HepG2 (cell line): ENCODE measurements around the gene ITGB7. TPM values are rescaled to one million over a fixed set of nuclear protein-coding genes. Genes with fewer than 3 reads are reported as not detected.

Experiments
- ATAC-seq: fragments of 200-7000 bp; cut with Tn5 transposase; 3 replicates; pipeline ENCODE4 v1.9.1; 2020; ENCODE audit warnings: mild to moderate bottlenecking, moderate library complexity
- BruUV-seq: library from RNA; stranded (reverse); fragments of 400-500 nt; replicated peaks from 2 replicates; lab custom pipeline; 2021; lab: Mats Ljungman, UMichigan
- CTCF ChIA-PET: fragments of 300-600 bp; formaldehyde crosslinking; extraction: SDS; loops from one replicate; lab custom pipeline; 2021; ENCODE audit warnings: low total read pairs, inconsistent platforms, low intra/inter-chr PET ratio; lab: Yijun Ruan, JAX
- POLR2A ChIA-PET: fragments of 350-600 bp; sonication (Branson Sonifier 250); formaldehyde crosslinking; loops from one replicate; lab custom pipeline; 2020; ENCODE audit warnings: antibody characterized with exemption, inconsistent platforms; lab: Yijun Ruan, JAX
- DNase-seq: peaks from one replicate; pipeline ENCODE4 v3.0.0-alpha.2; 2015; ENCODE audit warnings: low spot score
- FAIRE-seq: peaks from 3 replicates; lab custom pipeline; 2011; peaks lifted over from hg19 to GRCh38; lab: Jason Lieb, UNC
- H2AFZ ChIP-seq: one replicate; pipeline ENCODE4 v1.6.1; 2011; ENCODE audit warnings: low read length, inconsistent platforms
- H3K27ac ChIP-seq: fragments of 300-600 bp; 3 replicates; pipeline ENCODE4 v1.8.0; 2011; ENCODE audit warnings: mixed run types, mild to moderate bottlenecking, mixed read lengths, low read length, inconsistent platforms; ENCODE audit not compliant: insufficient read depth; ENCODE audit errors: extremely low read length
- H3K27me3 ChIP-seq, 2 experiments: fragments of 200-600 bp in 1 of 2; 2 replicates in 1 of 2; 3 replicates in 1 of 2; pipeline versions ENCODE4 v1.6.0 to v1.8.0; 2011; ENCODE audit warnings: low read length in 2 of 2, mild to moderate bottlenecking in 2 of 2, moderate library complexity in 2 of 2, inconsistent platforms in 1 of 2; ENCODE audit not compliant: insufficient read depth in 2 of 2, control insufficient read depth in 1 of 2
- H3K36me3 ChIP-seq, 2 experiments: fragments of 200-600 bp in 1 of 2; replicated peaks in 1 of 2; 2 replicates in 1 of 2; 3 replicates in 1 of 2; pipeline versions ENCODE4 v1.5.1 to v1.8.0; 2011; ENCODE audit warnings: low read length in 2 of 2, inconsistent platforms in 1 of 2; ENCODE audit not compliant: insufficient read depth in 2 of 2, control insufficient read depth in 1 of 2
- H3K4me1 ChIP-seq: 2 replicates; pipeline ENCODE4 v1.5.1; 2012; ENCODE audit warnings: low read length, inconsistent platforms; ENCODE audit not compliant: insufficient read depth
- H3K4me2 ChIP-seq: 2 replicates; pipeline ENCODE4 v1.6.0; 2011; ENCODE audit warnings: low read depth, low read length, inconsistent platforms
- H3K4me3 ChIP-seq, 3 experiments: fragments of 200-600 bp in 1 of 3; sonication (generic), shearing (Covaris generic) in 1 of 3; replicated peaks in 1 of 3; 2 replicates each; pipeline ENCODE4 v1.5.1; 2011 to 2016; ENCODE audit warnings: low read length in 3 of 3, inconsistent platforms in 2 of 3, low read depth in 2 of 3, mild to moderate bottlenecking in 2 of 3, control low read depth in 1 of 3, mixed read lengths in 1 of 3; ENCODE audit not compliant: insufficient read depth in 1 of 3
- H3K79me2 ChIP-seq: one replicate; pipeline ENCODE4 v1.6.1; 2011; ENCODE audit warnings: low read length, inconsistent platforms; ENCODE audit not compliant: insufficient read depth
- H3K9ac ChIP-seq: 2 replicates; pipeline ENCODE4 v1.6.0; 2011; ENCODE audit warnings: mild to moderate bottlenecking, low read depth, low read length, inconsistent platforms; ENCODE audit not compliant: insufficient read depth
- H3K9me3 ChIP-seq: 2 replicates; pipeline ENCODE4 v1.5.1; 2012; ENCODE audit warnings: mild to moderate bottlenecking, low read length
- H4K20me1 ChIP-seq: 2 replicates; pipeline ENCODE4 v1.6.0; 2011; ENCODE audit warnings: inconsistent platforms, mild to moderate bottlenecking, low read length, moderate library complexity; ENCODE audit not compliant: insufficient read depth
- ATRX ChIP-seq: sonication (generic); formaldehyde crosslinking; IDR thresholded peaks from 2 replicates; pipeline ENCODE4 v1.4.0; 2020; ENCODE audit warnings: missing genetic modification reagents, borderline replicate concordance
- BRF2 ChIP-seq: sonication (generic); formaldehyde crosslinking; IDR thresholded peaks from 2 replicates; pipeline ENCODE4 v1.8.1; 2022; ENCODE audit warnings: mild to moderate bottlenecking, missing genetic modification reagents
- CREM ChIP-seq, 2 experiments: sonication (generic) in 1 of 2; formaldehyde crosslinking in 1 of 2; IDR thresholded peaks; 2 replicates each; pipeline versions ENCODE4 v1.4.0 to v1.6.1; 2016 to 2020; ENCODE audit warnings: antibody characterized with exemption in 1 of 2, mild to moderate bottlenecking in 1 of 2, missing genetic modification reagents in 1 of 2
- GABPB1 ChIP-seq: IDR thresholded peaks from 2 replicates; pipeline ENCODE4 v1.6.1; 2016; ENCODE audit warnings: mild to moderate bottlenecking, missing genetic modification reagents, moderate library complexity, missing compliant biosample characterization
- GZF1 ChIP-seq: sonication (generic); formaldehyde crosslinking; IDR thresholded peaks from 2 replicates; pipeline ENCODE4 v1.5.1; 2020; ENCODE audit warnings: mild to moderate bottlenecking, missing genetic modification reagents
- HNF4A ChIP-seq: sonication (generic); formaldehyde crosslinking; IDR thresholded peaks from 2 replicates; pipeline ENCODE4 v1.4.0; 2020; ENCODE audit warnings: missing genetic modification reagents
- HNF4G ChIP-seq, 2 experiments: sonication (generic) in 1 of 2; formaldehyde crosslinking in 1 of 2; IDR thresholded peaks; 2 replicates each; pipeline versions ENCODE4 v1.4.0 to v1.6.1; 2011 to 2020; ENCODE audit warnings: borderline replicate concordance in 2 of 2, low read depth in 2 of 2, mild to moderate bottlenecking in 2 of 2, low read length in 1 of 2, missing genetic modification reagents in 1 of 2, moderate library complexity in 1 of 2
- PHF20 ChIP-seq: sonication (generic); formaldehyde crosslinking; IDR thresholded peaks from 2 replicates; pipeline ENCODE4 v1.5.0; 2020; ENCODE audit warnings: mild to moderate bottlenecking, missing genetic modification reagents
- RXRA ChIP-seq: sonication (generic); formaldehyde crosslinking; IDR thresholded peaks from 2 replicates; pipeline ENCODE4 v1.5.1; 2020; ENCODE audit warnings: missing genetic modification reagents
- SALL1 ChIP-seq: sonication (generic); formaldehyde crosslinking; IDR thresholded peaks from 2 replicates; pipeline ENCODE4 v1.8.0; 2022; ENCODE audit warnings: mild to moderate bottlenecking, missing genetic modification reagents
- SAP130 ChIP-seq: IDR thresholded peaks from 2 replicates; pipeline ENCODE4 v1.6.1; 2016; ENCODE audit warnings: low read depth
- TAF15 ChIP-seq: fragments of 200-400 bp; formaldehyde crosslinking; IDR thresholded peaks from one replicate; pipeline ENCODE4 v1.6.1; 2018; ENCODE audit warnings: mild to moderate bottlenecking, low read depth, low read length; ENCODE audit not compliant: poor library complexity, severe bottlenecking
- ZFP91 ChIP-seq: sonication (generic); formaldehyde crosslinking; IDR thresholded peaks from 2 replicates; pipeline ENCODE4 v1.9.0; 2022; ENCODE audit warnings: missing genetic modification reagents, mild to moderate bottlenecking, borderline replicate concordance
- ZNF639 ChIP-seq: conservative IDR thresholded peaks from 2 replicates; pipeline ENCODE4 v1.6.1; 2018; ENCODE audit warnings: missing genetic modification reagents
- WGBS: methylation state at CpG from one replicate; pipeline ENCODE4 v1.1.6; 2017; ENCODE audit warnings: low lambda C conversion rate; 5-methylcytosine and 5-hydroxymethylcytosine counted together
- in situ Hi-C: cut with HindIII; loops from 2 replicates; pipeline ENCODE4 v1.10.0; 2017; ENCODE audit warnings: low pct_unique_long_range_greater_than_20kb; ENCODE audit not compliant: extremely low pct_ligation_motif_present
- intact Hi-C: fragments of 100-400 bp; cut with micrococcal nuclease; formaldehyde crosslinking; loops from one replicate; pipeline ENCODE4 v1.10.0; 2022; ENCODE audit not compliant: unreplicated experiment
- polyA plus RNA-seq, 8 experiments: library from polyadenylated mRNA; depleted of rRNA in 3 of 8; stranded (reverse) in 7 of 8; unstranded in 1 of 8; fragments of >200 nt; fragmentation: Illumina TruSeq in 4 of 8; extraction: Trizol in 4 of 8; gene quantifications; 2 replicates each; pipeline versions ENCODE4 v1.2.1 to v1.2.3, GENCODE V29; 2011 to 2016; ENCODE audit warnings: low read depth in 4 of 8, missing spikeins in 1 of 8, mixed read lengths in 1 of 8; ENCODE audit not compliant: insufficient read depth in 1 of 8
- total RNA-seq, 5 experiments: library from RNA; depleted of rRNA; stranded (reverse); fragments of >200 nt; fragmentation: Illumina TruSeq; extraction: Trizol; gene quantifications; 2 replicates each; pipeline ENCODE4 v1.2.3, GENCODE V29; 2016; ENCODE audit warnings: low read depth in 1 of 5

ITGB7 gene
- total and polyA plus RNA-seq, 2 of the 13 experiments (the other 11 are each of a cell fraction or from before 2014, with no cell fraction given), result 0.16 to 0.18 TPM

GRCh38 chr12:53221203-53222080 lies 14.4 kb upstream of the ITGB7 start:
- Histone ChIP-seq H3K4me2 (peak overlapping the region; percentile 100), H3K9me3 (no peaks in the 10 kb centered on the region), H3K4me3 (peak overlapping the region; percentile 75 to 89 (median 89)), H3K27me3 (peaks cover 0 to 23% of the 10 kb centered on the region in 2 experiments; a peak in 4 of 5 replicates), H3K36me3 (no peaks in the 10 kb centered on the region), H4K20me1 (no peaks in the 10 kb centered on the region), H3K79me2 (no peaks in the 10 kb centered on the region), H3K4me1 (peaks cover 66% of the 10 kb centered on the region), H3K9ac (peak overlapping the region; percentile 85), H3K27ac (peak overlapping the region; percentile 88), H2AFZ (no peak overlapping the region)
- intact Hi-C loops, result loop anchor here (5.0 kb wide), 1 partner anchor 76 kb away; the partner anchor contains the start of genes MYG1 and PFDN5
- TSS peak; percentile 73 for BruUV-seq
- in situ Hi-C loops, result no loop called here
- WGBS, result 2% methylated on average over 26 of the region's 72 CpGs
- ATAC-seq (peak; percentile 70), DNase-seq (peak; percentile 77), FAIRE-seq (no peak)
- ChIA-PET POLR2A (interaction anchor here (2.1 to 3.7 kb wide), 5 partner anchors 9 to 119 kb away, joined by 7 to 17 read pairs (median 14); partner anchors contain the start of genes AAAS, PFDN5 and SOAT2), CTCF (no interaction called here)
- TF ChIP-seq TAF15 (peak; percentile 30), PHF20 (CRISPR knock-in tag) (peak; percentile 61; the same call in 1 of the 2 replicates), ZNF639 (CRISPR knock-in tag) (peak; percentile 57), CREM (IDR thresholded peaks at IDR 0.05) (peak; percentile 47; the same call in 1 of the 2 replicates), CREM (CRISPR knock-in tag; IDR thresholded peaks at IDR 0.05) (no peak), HNF4A (0 out of 2 replicates have a peak, but pooled peaks have one; percentile 15), BRF2 (no peak), GABPB1 (CRISPR knock-in tag) (peak; percentile 80), RXRA (CRISPR knock-in tag) (peak; percentile 8; the same call in 1 of the 2 replicates), HNF4G (IDR thresholded peaks at IDR 0.05; ENCODE audit: borderline replicate concordance, low read depth, low read length) (no peak), HNF4G (CRISPR knock-in tag; IDR thresholded peaks at IDR 0.05; ENCODE audit: borderline replicate concordance, low read depth) (0 out of 2 replicates have a peak, but pooled peaks have one; percentile 15), SAP130 (peak; percentile 78), ATRX (CRISPR knock-in tag) (no peak), SALL1 (CRISPR knock-in tag) (peak; percentile 37; the same call in 1 of the 2 replicates), GZF1 (CRISPR knock-in tag) (0 out of 2 replicates have a peak, but pooled peaks have one; percentile 0), ZFP91 (peak; percentile 68; the same call in 1 of the 2 replicates)
